CD4-positive, alpha-beta T cell treated with Interleukin-4 for 1 hour (primary cell): ENCODE measurements around the gene GOLT1B.

ENCODE experiments used
- DNase-seq, 2 donors: peaks; one replicate each; pipeline ENCODE4 v3.0.0-alpha.2; 2020 to 2022

GOLT1B gene

GRCh38 chr12:21566907-21567394 is 65.4 kb downstream of the GOLT1B start:
- DNase-seq: no peak
